Small intestine (tissue), 7 donors: ENCODE data around the gene LYPD6B. TPM values are rescaled to one million over a fixed set of nuclear protein-coding genes. Genes with fewer than 3 reads are reported as not detected.

ENCODE experiments used
- DNase-seq, 2 donors: peaks; one replicate each; pipeline versions ENCODE4 v3.0.0 to v3.0.0-alpha.2; 2013
- FAIRE-seq: peaks from 2 replicates; lab custom pipeline; 2012; peaks lifted over from hg19 to GRCh38; lab: Jason Lieb, UNC
- H3K27ac ChIP-seq, 3 donors: one replicate each; pipeline ENCODE4 v1.5.1; 2013; ENCODE audit warnings: low read length in 2 of 3, mild to moderate bottlenecking in 2 of 3, control low read depth in 1 of 3, inconsistent platforms in 1 of 3, low read depth in 1 of 3, moderate library complexity in 1 of 3
- H3K27me3 ChIP-seq, 3 donors: one replicate each; pipeline ENCODE4 v1.6.1; 2013; ENCODE audit warnings: low read length in 3 of 3, inconsistent platforms in 1 of 3; ENCODE audit not compliant: control insufficient read depth in 3 of 3, insufficient read depth in 3 of 3
- H3K36me3 ChIP-seq, 3 donors: one replicate each; pipeline ENCODE4 v1.6.1; 2013; ENCODE audit warnings: low read length in 3 of 3, inconsistent platforms in 1 of 3, low read depth in 1 of 3, mild to moderate bottlenecking in 1 of 3, moderate library complexity in 1 of 3; ENCODE audit not compliant: control insufficient read depth in 3 of 3, insufficient read depth in 2 of 3
- H3K4me1 ChIP-seq, 3 donors: one replicate each; pipeline ENCODE4 v1.6.1; 2013; ENCODE audit warnings: low read length in 2 of 3, inconsistent platforms in 1 of 3, low read depth in 1 of 3, mild to moderate bottlenecking in 1 of 3, moderate library complexity in 1 of 3; ENCODE audit not compliant: control insufficient read depth in 3 of 3, insufficient read depth in 2 of 3
- H3K4me3 ChIP-seq, 3 donors: one replicate each; pipeline ENCODE4 v1.5.1; 2013; ENCODE audit warnings: low read length in 3 of 3, control low read depth in 1 of 3, inconsistent platforms in 1 of 3, low read depth in 1 of 3, mild to moderate bottlenecking in 1 of 3, moderate library complexity in 1 of 3
- H3K9me3 ChIP-seq, 2 donors: one replicate each; pipeline ENCODE4 v1.6.1; 2013; ENCODE audit warnings: low read depth in 1 of 2, low read length in 1 of 2; ENCODE audit not compliant: control insufficient read depth in 2 of 2, insufficient read depth in 1 of 2
- WGBS, 3 donors: extraction: QIAGEN DNeasy Blood & Tissue Kit; methylation state at CpG; one replicate each; pipeline ENCODE4 v1.1.7; 2013; 5-methylcytosine and 5-hydroxymethylcytosine counted together
- polyA plus RNA-seq, 4 donors: library from polyadenylated mRNA; stranded (reverse) in 3 of 4; unstranded in 1 of 4; fragments of 200-250 nt in 3 of 4; fragments of 120-200 nt in 1 of 4; gene quantifications; one replicate each; pipeline versions ENCODE4 v1.2.1 to v1.2.3, GENCODE V29; 2013
- donor health status: healthy with polysubstance abuse.
- donor health status: control.
- donor health status: control.
- donor health status: Bipolar disorder and iron deficiency.
- donor health status: healthy.

Gene LYPD6B
- polyA plus RNA-seq, 4 donors = 1.3 to 28.0 (median 7.8) TPM

- H3K36me3 ChIP-seq = no peaks in the 10 kb centered on the region
- peaks cover 0 to 15% (median 5%) of the 10 kb centered on the region in 3 donors for H3K4me1 ChIP-seq
- H3K27me3 ChIP-seq = peaks cover 0 to 2% (median 0%) of the 10 kb centered on the region in 3 donors
- no peak overlapping the region for H3K4me3 ChIP-seq
- no peaks in the 10 kb centered on the region for H3K9me3 ChIP-seq
- DNase-seq (no peak), FAIRE-seq (no peak)
- no peak overlapping the region for H3K27ac ChIP-seq
- 55 to 78% (median 65%) methylated on average over 5 of the region's 5 CpGs for WGBS, 3 donors
Measured at GRCh38 chr2:149068996-149069888, 30.7 kb downstream of the LYPD6B start.

- 13 to 64% (median 34%) methylated on average over 9 of the region's 9 CpGs for WGBS, 3 donors
- Histone ChIP-seq H3K4me3 (no peak overlapping the region), H3K36me3 (no peaks in the 10 kb centered on the region), H3K4me1 (peaks cover 0 to 6% (median 0%) of the 10 kb centered on the region in 3 donors), H3K9me3 (no peaks in the 10 kb centered on the region), H3K27ac (no peak overlapping the region), H3K27me3 (peaks cover 0 to 2% (median 0%) of the 10 kb centered on the region in 3 donors)
- no peak for FAIRE-seq
- peak; percentile 36 to 41 for DNase-seq
Measured at GRCh38 chr2:149070681-149071320, 32.3 kb downstream of the LYPD6B start.

GRCh38 chr2:149075105-149075504, 36.6 kb downstream of the LYPD6B start:
- peaks cover 0 to 2% (median 0%) of the 10 kb centered on the region in 3 donors for H3K27me3 ChIP-seq
- peaks cover 0 to 6% (median 0%) of the 10 kb centered on the region in 3 donors for H3K4me1 ChIP-seq
- DNase-seq = no peak

GRCh38 chr2:149075853-149076252, 37.4 kb downstream of the LYPD6B start:
- Histone ChIP-seq H3K9me3 (no peaks in the 10 kb centered on the region), H3K4me3 (no peak overlapping the region), H3K27me3 (peaks cover 0 to 2% (median 0%) of the 10 kb centered on the region in 3 donors), H3K36me3 (no peaks in the 10 kb centered on the region), H3K27ac (no peak overlapping the region), H3K4me1 (peaks cover 0 to 2% (median 0%) of the 10 kb centered on the region in 3 donors)
- FAIRE-seq (no peak), DNase-seq (no peak)
- 61 to 90% (median 74%) methylated on average over 10 of the region's 10 CpGs for WGBS, 3 donors

More at GRCh38 chr2:149075105-149075504, 36.6 kb downstream of the LYPD6B start:
- no peak overlapping the region for H3K4me3 ChIP-seq
- H3K27ac ChIP-seq = no peak overlapping the region
- no peaks in the 10 kb centered on the region for H3K36me3 ChIP-seq
- WGBS, 3 donors = 15 to 41% (median 28%) methylated on average over 2 of the region's 2 CpGs
- H3K9me3 ChIP-seq = no peaks in the 10 kb centered on the region
- peak; percentile 30 for FAIRE-seq

- H3K36me3 ChIP-seq = no peaks in the 10 kb centered on the region
- DNase-seq = no peak
- WGBS, 3 donors = 79 to 91% (median 81%) methylated on average over 5 of the region's 5 CpGs
- no peaks in the 10 kb centered on the region for H3K4me1 ChIP-seq
- H3K27ac ChIP-seq = no peak overlapping the region
- no peak overlapping the region for H3K4me3 ChIP-seq
- H3K9me3 ChIP-seq = no peaks in the 10 kb centered on the region
- peaks cover 0 to 2% (median 0%) of the 10 kb centered on the region in 3 donors for H3K27me3 ChIP-seq
- no peak for FAIRE-seq
Measured at GRCh38 chr2:149076863-149077412, 38.4 kb downstream of the LYPD6B start.

GRCh38 chr2:149077861-149078260, 39.4 kb downstream of the LYPD6B start:
- 78 to 88% (median 84%) methylated on average over 3 of the region's 3 CpGs for WGBS, 3 donors
- peaks cover 0 to 2% (median 0%) of the 10 kb centered on the region in 3 donors for H3K27me3 ChIP-seq
- H3K4me1 ChIP-seq = no peaks in the 10 kb centered on the region
- H3K4me3 ChIP-seq = no peak overlapping the region
- no peak for DNase-seq
- H3K9me3 ChIP-seq = no peaks in the 10 kb centered on the region
- H3K27ac ChIP-seq = no peak overlapping the region
- FAIRE-seq = no peak
- no peaks in the 10 kb centered on the region for H3K36me3 ChIP-seq

- H3K36me3 ChIP-seq = no peaks in the 10 kb centered on the region
- no peaks in the 10 kb centered on the region for H3K4me1 ChIP-seq
- no peaks in the 10 kb centered on the region for H3K9me3 ChIP-seq
- 69 to 72% (median 71%) methylated on average over 3 of the region's 3 CpGs for WGBS, 3 donors
- DNase-seq (no peak), FAIRE-seq (no peak)
- no peaks in the 10 kb centered on the region for H3K27me3 ChIP-seq
- H3K4me3 ChIP-seq = no peak overlapping the region
- no peak overlapping the region for H3K27ac ChIP-seq
Measured at GRCh38 chr2:149080099-149080498, 41.6 kb downstream of the LYPD6B start.

- DNase-seq = peak in 1 of 2 donors; percentile 19
- 19 to 53% (median 24%) methylated on average over 1 of the region's 1 CpG for WGBS, 3 donors
- no peak for FAIRE-seq
- no peaks in the 10 kb centered on the region for H3K36me3 ChIP-seq
- no peak overlapping the region for H3K4me3 ChIP-seq
- no peaks in the 10 kb centered on the region for H3K27me3 ChIP-seq
- H3K4me1 ChIP-seq = no peaks in the 10 kb centered on the region
- H3K27ac ChIP-seq = no peak overlapping the region
- no peaks in the 10 kb centered on the region for H3K9me3 ChIP-seq
Measured at GRCh38 chr2:149080971-149081370, 42.5 kb downstream of the LYPD6B start.
